NCI-H2227 (cell line): ENCODE data around the gene FXR1.
"Not testable (repeated sequence)": the region's sequence is repeated elsewhere in the genome, so short reads cannot be mapped to it uniquely, and the experiment has no call there.

Experiments
- DNase-seq: peaks from one replicate; lab custom pipeline; 2025; ENCODE audit not compliant: unreplicated experiment; lab: John Stamatoyannopoulos, UW

Gene FXR1

GRCh38 chr3:181003469-181003868, 91.0 kb downstream of the FXR1 start:
- not testable (repeated sequence) for DNase-seq

DNA sequence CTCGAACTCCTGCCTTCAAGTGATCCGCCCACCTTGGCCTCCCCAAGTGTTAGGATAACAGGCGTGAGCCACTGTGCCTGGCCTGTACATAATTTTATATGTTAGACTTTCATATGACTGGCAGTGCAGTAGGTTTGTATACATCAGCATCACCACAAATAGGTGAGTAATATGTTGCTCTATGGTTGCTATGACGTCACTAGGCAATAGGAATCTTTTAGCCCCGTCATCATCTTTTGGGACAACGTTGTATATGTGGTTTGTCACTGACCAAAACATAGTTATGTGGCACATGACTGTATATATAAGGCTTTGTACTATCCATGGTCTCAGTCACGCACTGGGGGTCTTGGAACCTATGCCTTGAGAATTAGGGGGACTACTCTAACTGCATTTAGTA, 94.1 kb downstream of the FXR1 start:
- DNase-seq = no peak

GRCh38 chr3:181007262-181007661, 94.8 kb downstream of the FXR1 start:
- DNase-seq = no peak

- DNase-seq = no peak
Measured at GRCh38 chr3:181008796-181009195, 96.3 kb downstream of the FXR1 start.

GRCh38 chr3:181009225-181009624, 96.8 kb downstream of the FXR1 start:
- DNase-seq = no peak

DNA sequence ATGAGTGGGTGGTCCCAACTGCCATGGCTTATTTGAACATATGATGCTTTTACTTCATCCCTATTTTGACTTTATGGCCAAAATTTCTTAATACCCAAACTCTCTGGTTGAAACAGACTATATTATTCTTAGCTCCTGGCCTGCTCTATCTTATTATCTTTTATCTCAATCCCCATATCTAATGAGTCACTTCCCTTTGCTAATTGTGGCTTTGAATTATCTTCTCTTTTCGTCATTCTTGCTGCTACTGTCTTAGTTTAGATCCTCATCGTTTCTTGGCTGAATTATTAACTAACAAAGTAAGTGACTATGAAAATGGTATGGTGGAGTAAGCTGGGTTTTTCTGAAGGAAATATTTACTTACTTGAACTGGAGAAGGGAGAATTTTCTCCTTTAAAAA, 105.2 kb downstream of the FXR1 start:
- DNase-seq = no peak

DNA sequence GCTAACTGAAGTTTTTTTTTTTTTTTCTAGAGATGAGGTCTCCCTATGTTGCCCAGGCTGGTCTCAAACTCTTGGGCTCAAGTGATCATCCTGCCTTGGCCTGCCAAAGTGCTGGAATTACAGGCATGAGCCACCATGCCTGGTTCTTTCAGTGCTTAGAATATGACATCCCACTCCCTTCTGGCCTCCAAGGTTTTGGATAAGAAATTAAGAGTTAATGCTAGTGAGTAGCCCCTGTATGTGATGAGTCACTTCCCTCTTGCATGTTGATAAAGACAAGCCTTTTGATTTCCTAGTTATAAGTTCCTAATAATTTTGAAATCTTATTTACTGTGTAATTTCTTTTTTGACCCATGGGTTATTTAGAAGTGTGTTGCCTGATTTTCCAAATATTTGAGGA, 112.7 kb downstream of the FXR1 start:
- no peak for DNase-seq

- DNase-seq = no peak
Measured at GRCh38 chr3:181030948-181031347, 118.5 kb downstream of the FXR1 start.
